Measurements from ENCODE around the gene MRPL43.
A peak's percentile ranks its signal among the peaks of the same experiment; 100 is the strongest.

Gene MRPL43

GRCh38 chr10:101013365-101013825 is 26.1 kb upstream of the MRPL43 start:
- no peak for TF ChIP-seq CTCF (IDR thresholded peaks at IDR 0.05; ENCODE audit: low read depth, low read length)
- DNase-seq (ENCODE audit: low read depth in 2 of 2): no peak
- no peak overlapping the region for H3K4me3 ChIP-seq (replicated peaks in 1 of 2; ENCODE audit: low read depth in 2 of 2, low read length in 2 of 2)

GRCh38 chr10:101012525-101013364 is 25.4 kb upstream of the MRPL43 start:
- peak; percentile 74 for TF ChIP-seq CTCF (IDR thresholded peaks at IDR 0.05; ENCODE audit: low read depth, low read length)
- DNase-seq (ENCODE audit: low read depth in 2 of 2): peak; percentile 92 to 95
- H3K4me3 ChIP-seq (replicated peaks in 1 of 2; ENCODE audit: low read depth in 2 of 2, low read length in 2 of 2): no peak overlapping the region

GRCh38 chr10:101011517-101012423 is 24.5 kb upstream of the MRPL43 start:
- DNase-seq (ENCODE audit: low read depth in 2 of 2): peak; percentile 33 to 34
- H3K4me3 ChIP-seq (replicated peaks in 1 of 2; ENCODE audit: low read depth in 2 of 2, low read length in 2 of 2): no peak overlapping the region
- peak; percentile 41 for TF ChIP-seq CTCF (IDR thresholded peaks at IDR 0.05; ENCODE audit: low read depth, low read length)

DNA sequence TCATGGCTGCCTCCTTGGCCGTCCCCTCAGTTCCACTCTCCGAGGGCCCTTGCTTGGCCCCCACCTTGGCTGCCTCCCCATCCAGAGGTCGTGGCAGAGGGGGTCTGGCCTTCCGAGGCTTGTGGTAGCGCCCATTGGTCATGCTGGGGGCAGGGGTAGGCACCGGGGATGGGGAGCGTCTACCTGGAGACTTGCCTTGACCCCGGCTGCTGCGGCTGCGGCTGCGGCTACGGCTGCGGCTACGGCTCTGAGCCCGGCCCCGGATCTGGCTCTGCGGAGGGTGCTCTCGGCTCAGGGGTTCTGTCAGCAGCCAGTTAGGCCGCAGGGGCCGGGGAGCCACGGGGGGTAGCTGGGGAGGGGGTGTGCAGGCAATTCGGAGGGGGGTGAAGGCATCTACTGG is 23.0 kb upstream of the MRPL43 start:
- no peak for DNase-seq (ENCODE audit: low read depth in 2 of 2)
- no peak for TF ChIP-seq CTCF (IDR thresholded peaks at IDR 0.05; ENCODE audit: low read depth, low read length)
- H3K4me3 ChIP-seq (replicated peaks in 1 of 2; ENCODE audit: low read depth in 2 of 2, low read length in 2 of 2): no peak overlapping the region

GRCh38 chr10:101008823-101009423 is 21.6 kb upstream of the MRPL43 start:
- H3K4me3 ChIP-seq (replicated peaks in 1 of 2; ENCODE audit: low read depth in 2 of 2, low read length in 2 of 2): no peak overlapping the region
- no peak for DNase-seq (ENCODE audit: low read depth in 2 of 2)
- no peak for TF ChIP-seq CTCF (IDR thresholded peaks at IDR 0.05; ENCODE audit: low read depth, low read length)

DNA sequence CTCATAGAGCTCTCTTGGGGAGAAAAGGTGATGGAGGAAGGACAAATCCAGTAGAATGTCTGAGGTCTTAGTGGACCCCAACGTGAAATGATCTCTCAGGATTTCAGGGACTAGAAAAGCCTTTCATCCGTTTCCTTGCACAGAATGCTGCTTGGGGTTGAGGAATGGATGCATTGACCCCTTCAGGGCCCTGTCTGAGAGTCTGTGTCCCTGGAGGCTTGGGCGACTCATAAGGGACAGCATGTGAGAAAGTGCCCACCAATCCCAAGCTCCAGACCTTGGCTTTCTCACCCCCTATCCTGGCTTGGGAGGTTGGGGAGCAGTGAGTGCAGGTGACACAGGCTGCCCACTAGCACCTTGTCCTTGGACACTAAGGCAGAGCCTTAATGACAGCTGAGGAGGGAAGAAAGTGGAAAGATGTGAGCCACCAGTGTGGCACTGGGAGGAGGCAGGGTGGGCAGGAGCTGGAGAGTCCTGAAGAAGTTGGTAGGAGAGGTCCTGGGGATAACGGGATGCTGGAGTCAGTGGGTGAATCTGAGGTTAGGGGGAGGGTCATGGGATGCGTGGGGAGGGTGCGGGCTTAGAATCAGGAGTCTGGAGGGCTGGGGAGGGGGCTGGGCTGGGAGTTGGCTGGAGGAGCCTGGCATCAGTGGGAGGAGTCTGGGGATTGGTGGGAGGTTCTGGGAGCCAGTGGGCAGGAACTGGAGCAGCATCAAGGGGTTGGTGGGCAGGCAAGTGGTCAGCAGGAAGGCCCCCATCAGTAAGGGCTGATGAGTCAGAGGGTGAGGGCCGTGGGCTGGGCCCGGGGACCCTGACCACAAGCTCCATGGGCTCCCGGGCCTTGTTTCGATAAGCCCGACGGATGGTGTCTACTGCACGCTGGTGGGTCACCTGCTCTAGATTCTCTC is 20.9 kb upstream of the MRPL43 start:
- DNase-seq (ENCODE audit: low read depth in 2 of 2): no peak
- no peak for TF ChIP-seq CTCF (IDR thresholded peaks at IDR 0.05; ENCODE audit: low read depth, low read length)
- H3K4me3 ChIP-seq (replicated peaks in 1 of 2; ENCODE audit: low read depth in 2 of 2, low read length in 2 of 2): no peak overlapping the region
